GM19372 (cell line): ENCODE measurements around the gene FAH.
"Not testable (repeated sequence)": the region's sequence is repeated elsewhere in the genome, so short reads cannot be mapped to it uniquely, and the experiment has no call there.

ENCODE experiments used
- ATAC-seq: cut with Tn5 transposase; IDR thresholded peaks from one replicate; pipeline ENCODE4 v1.9.1; 2021; ENCODE audit warnings: mild to moderate bottlenecking, low read depth, moderate library complexity; ENCODE audit not compliant: unreplicated experiment

FAH gene

DNA sequence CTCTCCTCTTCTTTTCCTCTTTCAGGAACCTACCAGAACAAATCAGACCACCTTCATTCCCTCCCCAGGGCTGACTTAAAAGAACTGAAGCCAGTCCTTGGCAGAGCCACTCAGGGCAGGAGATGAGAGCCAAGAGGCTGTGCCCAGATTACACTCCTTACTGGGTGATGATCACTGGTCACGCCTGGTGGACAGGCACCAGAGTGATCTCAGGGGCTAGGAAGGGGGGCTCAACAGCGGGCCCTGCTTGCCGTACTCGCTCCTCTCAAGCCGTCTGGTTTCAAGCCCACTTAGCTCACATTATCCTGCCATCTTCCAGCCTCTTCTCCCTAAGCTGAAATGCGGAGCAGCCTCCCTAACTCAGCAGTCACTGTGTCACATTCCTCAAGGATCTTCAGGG lies 1.7 kb upstream of the FAH start:
- ATAC-seq = no peak

DNA sequence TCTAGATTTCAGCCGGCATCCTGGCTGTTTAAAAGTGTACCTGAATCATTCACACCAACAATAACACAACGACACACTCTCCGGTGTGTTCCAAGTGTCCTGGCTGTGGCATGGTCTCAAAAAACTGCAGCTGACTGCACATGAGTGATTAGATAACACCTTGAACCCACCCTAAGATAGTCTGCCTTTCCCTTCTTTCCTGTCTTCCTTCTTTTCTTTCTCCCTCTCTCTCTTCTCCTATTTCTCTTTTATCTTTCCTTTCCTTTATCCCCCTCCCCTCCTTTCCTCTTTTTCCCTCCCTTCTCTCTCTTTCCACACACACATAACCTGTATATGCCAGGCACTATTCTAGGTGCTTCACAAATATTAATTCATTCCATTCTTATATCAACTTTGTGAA lies 1.2 kb upstream of the FAH start:
- no peak for ATAC-seq

DNA sequence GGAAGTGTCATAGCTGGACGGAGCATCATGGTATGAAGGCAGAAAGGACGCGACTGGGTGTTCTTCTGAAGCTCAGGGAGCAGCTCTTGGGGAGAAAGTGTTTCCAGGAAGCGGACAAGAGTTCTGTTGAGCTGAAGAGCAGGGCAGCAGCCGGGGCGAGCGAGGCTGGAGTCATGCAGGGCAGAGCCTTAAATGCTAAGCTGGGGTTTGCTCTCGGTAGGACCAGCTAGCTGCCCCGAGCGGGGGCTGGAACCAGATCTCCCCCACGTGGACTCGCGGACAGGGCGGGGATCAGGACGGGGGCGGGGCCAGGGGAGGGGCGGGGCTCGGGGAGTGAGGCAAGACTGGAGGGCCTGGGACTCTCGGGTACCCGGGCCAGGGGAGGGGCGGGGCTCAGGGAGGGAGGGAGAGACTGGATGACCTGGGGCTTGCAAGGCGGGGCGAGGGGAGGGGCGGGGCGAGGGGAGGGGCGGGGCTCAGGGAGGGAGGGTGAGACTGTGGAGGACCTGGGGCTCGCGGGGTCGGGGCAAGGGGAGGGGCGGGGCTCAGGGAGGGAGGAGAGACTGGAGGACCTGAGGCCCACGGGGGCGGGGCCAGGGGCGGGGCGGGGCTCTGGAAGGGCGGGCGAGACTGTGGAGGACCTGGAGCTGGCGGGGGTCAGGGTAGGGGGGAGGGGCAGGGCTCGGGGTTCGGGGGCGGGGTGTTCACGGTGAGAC lies 461 bp upstream of the FAH start:
- ATAC-seq = peak; percentile 64

DNA sequence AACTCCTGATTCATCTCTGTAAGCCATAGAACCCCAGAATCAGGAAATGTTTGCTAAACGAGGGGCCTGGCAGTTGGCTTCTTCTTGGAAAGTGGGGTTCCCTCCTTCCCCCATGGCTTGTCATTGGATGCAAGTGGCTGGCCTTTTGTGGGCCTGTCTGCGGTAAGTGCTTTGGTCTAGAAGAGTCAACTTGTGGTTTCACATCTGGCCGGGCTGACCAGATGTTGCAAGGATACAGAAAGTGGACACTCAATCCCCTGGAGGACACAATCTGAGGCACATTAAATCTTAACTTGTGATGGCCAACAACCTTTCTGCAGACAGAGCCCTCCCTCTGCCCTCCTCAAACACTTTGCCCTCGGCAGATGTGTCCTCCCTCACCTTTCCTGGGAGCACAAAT lies 1.1 kb downstream of the FAH start:
- ATAC-seq = no peak

DNA sequence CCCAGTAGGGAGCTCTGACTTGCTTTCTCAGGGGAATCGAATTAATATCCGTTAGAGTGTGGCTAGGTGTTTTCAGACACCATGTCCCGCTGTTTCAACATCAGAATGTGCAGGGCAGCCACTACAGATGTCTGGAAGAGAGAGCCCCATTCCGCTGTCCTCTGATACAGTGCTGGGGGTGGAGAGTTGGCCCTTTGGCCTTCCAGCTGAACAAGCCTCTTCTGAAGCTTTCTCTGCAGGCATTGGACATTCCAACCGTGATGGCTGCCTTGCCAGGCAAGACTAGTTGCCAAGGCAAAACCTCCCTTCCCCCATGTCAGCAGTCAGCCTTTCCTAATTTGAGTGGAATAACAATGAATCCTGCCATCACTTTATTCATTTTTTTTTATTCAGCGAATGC lies 1.5 kb downstream of the FAH start:
- ATAC-seq = no peak

DNA sequence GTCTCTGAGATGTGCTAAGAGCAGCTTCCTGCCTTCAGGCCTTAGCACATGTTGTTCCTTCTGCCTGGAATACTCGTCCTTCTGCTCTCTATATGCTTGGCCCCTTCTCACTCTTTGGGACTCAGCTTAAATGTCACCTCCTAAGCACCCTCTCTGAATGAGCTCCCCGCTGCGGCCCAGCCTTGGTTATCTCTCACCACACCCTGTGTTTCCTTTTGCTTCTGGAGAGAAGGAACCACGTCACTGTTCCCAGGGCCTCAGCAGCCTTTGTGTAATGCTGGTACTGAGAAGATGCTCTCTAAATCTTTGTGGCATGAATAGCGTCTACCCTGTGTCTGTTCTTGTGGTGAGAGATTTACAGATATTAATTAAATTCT lies 2.2 kb downstream of the FAH start:
- ATAC-seq = no peak

DNA sequence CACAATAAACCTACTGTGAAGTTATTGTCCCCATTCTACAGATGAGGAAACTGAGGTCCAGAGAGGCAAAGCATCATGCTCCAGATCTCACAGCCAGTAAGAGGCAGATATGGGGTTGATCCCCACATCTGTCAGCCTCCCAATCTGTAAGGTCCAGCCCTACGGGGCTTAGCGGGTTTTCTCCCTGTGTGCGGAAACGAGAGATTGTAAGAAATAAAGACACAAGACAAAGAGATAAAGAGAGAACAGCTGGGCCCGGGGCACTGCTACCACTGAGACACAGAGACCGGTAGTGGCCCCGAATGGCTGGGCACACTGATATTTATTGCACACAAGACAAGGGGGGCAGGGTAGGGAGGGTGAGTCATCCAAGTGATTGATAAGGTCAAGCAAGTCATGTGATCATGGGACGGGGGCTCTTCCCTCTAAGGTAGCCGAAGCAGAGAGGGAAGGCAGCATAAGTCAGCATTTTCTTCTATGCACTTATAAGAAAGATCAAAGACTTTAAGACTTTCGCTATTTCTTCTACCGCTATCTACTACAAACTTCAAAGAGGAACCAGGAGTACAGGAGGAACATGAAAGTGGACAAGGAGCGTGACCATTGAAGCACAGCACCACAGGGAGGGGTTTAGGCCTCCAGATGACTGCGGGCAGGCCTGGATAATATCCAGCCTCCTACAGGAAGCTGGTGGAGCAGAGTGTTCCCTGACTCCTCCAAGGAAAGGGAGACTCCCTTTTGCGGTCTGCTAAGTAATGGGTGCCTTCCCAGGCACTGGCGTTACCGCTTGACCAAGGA lies 2.8 kb downstream of the FAH start:
- not testable (repeated sequence) for ATAC-seq

DNA sequence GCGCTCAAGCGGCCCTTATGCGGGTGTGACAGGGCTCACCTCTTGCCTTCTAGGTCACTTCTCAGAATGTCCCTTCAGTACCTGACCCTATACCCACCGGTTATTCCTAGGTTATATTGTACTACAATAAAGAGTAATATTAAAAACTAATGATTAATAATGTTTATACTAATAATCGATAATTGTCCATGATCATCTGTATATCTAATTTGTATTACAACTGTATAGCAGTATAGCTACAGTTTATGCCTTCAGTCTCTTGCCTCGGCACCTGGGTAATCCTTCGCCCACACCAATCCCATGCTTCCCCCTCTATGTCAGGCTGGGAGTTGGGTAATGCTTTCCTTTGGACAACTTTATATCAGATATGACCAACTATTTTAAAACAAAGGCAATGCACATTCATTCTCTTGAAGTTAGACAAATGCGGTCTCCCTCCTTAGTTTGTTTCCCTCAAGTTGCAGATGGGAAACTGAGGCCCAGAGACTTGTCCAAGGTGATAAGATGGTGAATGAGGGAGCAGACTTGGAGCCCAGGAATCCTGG lies 3.4 kb downstream of the FAH start:
- no peak for ATAC-seq

DNA sequence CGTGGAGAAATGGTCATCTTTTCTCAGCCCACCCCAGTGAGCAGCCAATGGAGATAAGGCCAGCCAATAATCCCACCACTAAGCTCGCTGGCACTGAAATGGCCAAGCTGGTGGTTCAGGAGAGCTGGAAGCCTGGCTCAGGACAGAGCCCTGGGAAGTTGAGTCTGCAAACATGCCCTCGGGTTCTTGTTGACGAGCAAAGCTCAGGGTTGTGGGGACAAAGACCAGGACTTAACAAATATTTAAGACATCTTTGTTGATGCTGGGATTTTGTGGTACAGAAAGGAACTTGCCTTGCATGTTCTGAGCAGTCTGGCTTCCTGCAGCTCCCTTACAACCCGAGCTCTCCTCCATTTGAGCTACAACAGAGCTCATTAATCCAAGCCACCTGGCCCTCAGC lies 4.4 kb downstream of the FAH start:
- no peak for ATAC-seq

DNA sequence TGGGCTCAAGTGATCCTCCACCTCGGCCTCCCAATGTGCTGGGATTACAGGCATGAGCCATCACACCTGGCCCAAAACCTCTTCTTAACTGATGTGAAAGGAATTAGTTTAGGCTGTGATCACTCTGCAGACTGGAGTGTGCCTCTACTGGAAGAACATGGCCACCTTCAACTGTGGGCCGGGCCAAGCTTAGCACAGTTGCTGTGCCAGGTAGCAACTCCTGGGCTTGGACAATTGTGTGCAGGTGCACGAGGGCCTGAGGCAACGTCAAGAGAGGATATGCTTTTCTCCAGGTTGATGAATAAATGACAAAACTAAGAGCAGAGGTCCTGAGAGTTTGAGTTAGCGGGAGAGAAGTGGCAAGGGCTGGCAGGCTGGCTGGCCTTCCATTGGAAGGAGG lies 6.5 kb downstream of the FAH start:
- ATAC-seq = no peak

DNA sequence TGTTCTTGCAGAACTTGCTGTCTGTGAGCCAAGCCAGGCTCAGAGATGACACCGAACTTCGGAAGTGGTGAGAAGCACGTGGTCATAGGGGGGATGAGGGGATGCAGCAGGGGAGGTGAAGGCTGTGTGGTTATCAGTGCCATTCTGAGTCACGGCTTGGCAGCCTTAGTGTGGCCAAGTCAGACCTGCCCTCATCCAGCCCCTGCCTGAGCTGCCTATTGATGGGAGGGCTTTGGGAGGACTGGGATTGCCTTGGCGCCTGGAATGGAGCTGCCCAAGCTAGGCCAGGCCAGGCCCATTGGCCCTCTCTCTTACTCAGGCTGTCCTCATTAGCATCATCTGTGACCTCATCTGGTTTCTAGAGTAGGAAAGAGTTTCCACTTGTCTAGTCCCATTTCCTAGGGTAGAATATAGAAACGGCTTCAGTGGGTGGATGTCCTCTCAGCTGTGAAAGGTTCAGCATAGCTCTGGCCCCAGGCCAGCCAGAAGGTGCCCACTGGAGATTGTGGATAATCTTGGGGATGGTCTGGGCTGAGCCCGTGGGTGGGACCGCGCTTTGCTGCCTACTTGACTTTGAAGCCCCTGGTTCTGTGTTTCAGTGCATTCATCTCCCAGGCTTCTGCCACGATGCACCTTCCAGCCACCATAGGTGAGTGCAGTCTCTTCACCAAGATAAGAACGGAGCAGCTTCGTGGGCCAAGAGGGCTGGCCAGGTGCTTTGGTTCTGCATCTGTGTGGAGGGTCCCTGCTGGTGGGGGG lies 7.2 kb downstream of the FAH start:
- peak; percentile 62 for ATAC-seq

DNA sequence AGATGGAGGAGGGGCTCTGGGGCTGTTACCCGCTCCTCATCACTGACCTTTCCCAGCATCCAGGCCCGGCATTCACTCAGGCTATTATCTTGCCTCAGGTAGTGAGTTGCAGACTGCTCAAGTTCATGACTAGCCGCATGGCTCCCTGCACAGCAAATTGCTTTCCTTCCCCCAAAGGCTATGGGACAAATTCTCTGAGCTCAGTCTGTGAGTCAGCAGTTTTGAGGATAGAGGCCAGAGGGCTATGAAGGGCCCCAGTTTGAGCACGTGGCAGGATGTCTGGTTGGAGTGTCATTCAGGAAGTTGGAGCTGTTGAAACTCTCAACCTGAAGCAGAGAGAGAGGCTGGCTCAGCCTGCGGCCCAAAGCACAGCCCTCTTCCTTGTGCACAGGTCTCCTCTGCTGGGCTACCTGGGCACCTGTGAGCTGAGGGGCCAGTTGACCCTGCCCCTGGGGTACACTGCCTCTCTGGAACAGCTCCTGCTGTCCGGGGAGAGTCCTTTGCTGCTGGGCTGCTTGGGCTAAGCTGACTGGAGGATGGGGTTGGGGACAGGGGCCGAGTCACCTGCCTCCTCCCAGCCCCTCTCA lies 7.9 kb downstream of the FAH start:
- ATAC-seq = no peak

DNA sequence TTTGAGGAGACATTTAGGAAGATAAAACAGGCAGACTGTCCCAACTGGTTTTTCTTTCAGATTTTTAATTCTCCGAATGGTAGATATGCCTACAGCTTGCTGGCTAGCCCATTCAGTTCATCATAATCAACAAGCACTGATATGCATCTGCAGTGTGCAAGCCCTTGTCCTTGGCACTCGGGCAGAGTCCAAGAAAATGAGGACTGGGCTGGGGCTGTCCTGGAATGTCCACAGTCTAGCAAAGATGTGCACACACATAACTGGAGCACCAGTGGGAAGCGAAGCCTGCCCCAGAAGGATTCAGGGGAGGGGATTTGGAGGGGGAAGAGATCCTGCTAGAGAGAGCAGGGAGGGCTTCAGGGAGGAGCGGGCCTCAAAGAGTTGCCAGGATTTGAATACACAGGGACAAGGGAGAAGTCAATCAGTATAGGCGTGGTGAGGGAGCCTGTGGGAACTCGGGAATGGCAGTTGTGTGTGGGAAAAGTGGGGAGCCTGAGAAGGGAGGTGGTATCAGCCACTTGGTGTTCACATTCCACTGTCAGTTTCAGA lies 8.7 kb downstream of the FAH start:
- no peak for ATAC-seq

DNA sequence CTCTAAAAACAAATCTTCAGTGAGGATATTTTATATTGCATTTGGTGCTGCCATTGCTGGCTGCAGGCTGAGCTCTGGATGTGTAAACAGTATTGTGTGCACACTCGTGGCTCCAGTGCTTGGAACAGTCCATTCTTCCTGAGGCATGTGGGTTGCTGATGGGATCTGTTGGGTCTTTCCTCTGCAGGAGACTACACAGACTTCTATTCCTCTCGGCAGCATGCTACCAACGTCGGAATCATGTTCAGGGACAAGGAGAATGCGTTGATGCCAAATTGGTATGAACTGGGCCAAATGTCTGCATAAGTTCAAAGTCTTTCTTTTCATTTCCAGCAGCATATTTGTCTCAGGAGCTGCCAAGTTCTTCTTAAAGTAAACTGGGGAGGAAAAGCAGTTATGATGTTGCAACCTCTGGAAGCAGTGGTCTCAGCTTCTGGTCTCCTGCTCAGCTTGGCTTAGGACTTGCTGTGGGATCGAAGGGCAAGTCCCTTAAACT lies 9.3 kb downstream of the FAH start:
- no peak for ATAC-seq

DNA sequence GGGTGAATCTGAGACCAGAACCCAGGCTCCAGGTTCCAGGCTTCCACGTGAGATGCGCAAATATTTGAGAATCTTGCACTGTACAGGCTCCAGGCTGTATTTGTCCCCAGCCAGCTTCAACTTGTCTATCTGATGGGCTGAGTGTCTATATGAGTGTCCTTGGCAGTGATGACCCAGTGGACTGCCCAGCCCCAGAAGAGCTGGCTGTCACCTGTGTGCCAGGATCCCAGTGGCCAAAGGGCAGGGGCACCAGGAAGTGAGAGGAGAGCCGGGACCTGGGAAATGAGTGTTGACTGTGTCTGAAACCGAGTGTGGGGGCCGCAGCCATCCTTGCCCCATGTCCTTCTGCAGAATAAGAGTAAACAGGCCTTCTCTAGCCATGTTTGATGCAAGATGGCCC lies 10.4 kb downstream of the FAH start:
- ATAC-seq = no peak

DNA sequence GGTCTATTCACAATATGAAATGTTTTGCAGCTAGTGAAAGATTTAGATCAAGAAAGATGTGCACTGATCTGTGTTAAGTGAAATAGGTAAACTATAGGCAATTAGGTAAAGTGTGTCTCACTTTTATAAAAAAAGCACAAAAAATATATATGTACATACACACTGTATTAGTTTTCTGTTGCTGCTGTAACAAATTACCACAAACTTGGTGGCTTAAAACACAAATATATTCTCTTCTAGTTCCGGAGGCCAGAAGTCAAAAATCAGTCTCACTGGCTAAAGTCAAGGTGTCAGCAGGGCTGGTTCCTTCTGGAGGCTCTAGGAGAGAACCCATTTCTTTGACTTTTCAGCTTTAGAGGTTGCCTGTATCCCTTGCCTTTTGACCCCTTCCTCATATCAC lies 11.1 kb downstream of the FAH start:
- ATAC-seq = no peak

DNA sequence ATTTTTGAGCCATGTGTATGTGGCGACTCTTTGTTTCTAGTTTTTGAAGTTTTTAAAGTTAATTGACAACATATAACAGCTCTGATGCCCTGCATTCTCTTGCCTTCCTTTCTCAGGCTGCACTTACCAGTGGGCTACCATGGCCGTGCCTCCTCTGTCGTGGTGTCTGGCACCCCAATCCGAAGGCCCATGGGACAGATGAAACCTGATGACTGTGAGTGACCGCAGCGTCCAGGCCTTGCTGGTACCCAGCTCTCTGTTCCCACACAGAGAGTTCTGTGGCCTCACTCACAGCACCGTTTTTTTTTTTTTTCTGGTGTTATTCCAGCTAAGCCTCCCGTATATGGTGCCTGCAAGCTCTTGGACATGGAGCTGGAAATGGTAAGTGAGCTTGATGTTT lies 15.1 kb downstream of the FAH start:
- no peak for ATAC-seq

DNA sequence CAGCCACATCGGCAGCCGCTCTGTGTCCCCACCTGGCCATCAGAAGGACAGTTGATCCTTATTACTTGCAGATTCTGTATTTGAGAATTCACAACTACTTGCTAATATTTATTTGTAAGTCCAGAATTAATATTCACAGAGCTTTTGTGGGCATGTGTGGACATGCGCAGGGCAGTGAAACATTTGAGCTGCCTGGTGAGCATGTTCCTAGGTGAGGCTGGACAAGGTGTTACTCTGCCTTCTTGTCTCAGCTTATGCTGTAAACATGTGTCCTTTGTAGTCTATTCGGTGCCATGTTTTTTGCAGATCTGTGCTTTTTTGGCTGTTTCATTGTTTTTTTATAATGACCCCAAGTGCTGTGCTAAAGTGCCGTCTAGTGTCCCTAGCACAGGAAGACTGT lies 15.6 kb downstream of the FAH start:
- no peak for ATAC-seq

DNA sequence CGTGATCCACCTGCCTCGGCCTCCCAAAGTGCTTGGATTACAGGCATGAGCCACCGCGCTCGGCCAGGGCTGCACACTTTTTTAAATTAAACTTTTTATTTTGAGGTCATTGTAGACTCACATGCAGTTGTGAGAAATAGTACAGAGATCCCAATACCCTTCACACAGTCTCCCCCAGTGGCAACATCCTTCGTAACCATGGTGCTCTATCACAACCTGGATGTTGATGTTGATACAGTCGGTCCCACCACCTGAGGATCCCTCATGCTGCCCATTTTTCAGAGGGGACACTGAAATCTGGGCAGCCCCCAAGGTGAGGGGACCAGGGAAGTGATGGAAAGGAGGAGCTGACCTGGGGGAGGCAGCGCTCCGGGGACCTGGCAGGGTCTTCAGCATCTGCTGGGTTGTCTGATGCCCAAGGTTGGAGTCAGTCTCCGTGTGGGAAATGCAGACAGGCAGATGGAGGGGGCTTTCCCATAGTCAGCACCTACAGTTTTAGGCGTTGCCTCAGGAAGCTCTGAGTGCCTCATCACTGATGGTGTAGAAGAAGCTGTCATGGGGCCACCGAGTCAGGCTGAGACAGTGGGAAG lies 17.1 kb downstream of the FAH start:
- ATAC-seq = no peak

DNA sequence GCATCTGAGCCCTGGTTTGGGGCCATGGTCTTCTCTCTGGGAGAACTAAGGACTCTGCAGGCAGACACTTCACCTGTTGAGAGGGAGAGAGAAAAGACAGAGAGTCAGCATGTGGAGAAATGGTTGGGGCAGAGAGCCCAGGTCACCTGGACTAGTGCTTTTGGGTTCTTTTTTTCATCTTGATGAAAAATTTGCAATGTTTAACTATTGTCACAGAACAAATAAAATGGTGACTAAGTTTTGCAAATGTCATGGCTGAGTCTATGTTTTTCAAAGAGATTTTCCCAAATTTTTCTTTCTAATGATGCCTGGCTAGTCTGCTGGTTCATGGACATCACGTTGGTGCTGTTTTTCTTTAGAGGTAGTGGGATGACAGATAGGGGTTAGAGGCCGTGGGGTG lies 17.8 kb downstream of the FAH start:
- ATAC-seq = no peak
